Measurements from ENCODE around the gene CUL4A.

Gene CUL4A

DNA sequence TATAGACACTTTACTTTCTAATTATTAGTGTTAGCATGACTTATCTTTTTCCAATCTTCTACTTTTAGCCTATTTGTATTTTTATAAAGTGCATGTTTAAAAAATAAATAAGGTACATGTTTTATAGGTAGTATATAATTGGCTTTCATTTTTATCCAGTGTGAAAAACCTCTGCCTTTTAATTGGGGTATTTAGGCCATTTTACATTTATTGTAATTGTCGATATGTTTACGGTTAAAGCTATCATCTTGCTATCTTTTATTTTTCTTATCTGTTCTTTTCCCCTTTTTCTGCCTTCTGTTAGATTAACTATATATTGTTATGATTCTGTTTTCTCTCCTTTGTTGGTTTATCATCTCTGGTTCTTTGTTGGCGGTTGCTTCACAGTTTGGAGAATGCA, 41.8 kb upstream of the CUL4A start:
- Histone ChIP-seq H3K27me3 (ENCODE audit: insufficient read depth, poor library complexity, severe bottlenecking) (peaks cover 12% of the 10 kb centered on the region), H3K36me3 (ENCODE audit: low read depth) (no peaks in the 10 kb centered on the region)
- TF ChIP-seq, protein P1, sequence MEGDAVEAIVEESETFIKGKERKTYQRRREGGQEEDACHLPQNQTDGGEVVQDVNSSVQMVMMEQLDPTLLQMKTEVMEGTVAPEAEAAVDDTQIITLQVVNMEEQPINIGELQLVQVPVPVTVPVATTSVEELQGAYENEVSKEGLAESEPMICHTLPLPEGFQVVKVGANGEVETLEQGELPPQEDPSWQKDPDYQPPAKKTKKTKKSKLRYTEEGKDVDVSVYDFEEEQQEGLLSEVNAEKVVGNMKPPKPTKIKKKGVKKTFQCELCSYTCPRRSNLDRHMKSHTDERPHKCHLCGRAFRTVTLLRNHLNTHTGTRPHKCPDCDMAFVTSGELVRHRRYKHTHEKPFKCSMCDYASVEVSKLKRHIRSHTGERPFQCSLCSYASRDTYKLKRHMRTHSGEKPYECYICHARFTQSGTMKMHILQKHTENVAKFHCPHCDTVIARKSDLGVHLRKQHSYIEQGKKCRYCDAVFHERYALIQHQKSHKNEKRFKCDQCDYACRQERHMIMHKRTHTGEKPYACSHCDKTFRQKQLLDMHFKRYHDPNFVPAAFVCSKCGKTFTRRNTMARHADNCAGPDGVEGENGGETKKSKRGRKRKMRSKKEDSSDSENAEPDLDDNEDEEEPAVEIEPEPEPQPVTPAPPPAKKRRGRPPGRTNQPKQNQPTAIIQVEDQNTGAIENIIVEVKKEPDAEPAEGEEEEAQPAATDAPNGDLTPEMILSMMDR (IDR thresholded peaks at IDR 0.05; ENCODE audit: poor library complexity, severe bottlenecking), result no peak

GRCh38 chr13:113168211-113168610, 41.2 kb upstream of the CUL4A start:
- Histone ChIP-seq H3K9me3 (ENCODE audit: severe bottlenecking) (no peaks in the 10 kb centered on the region), H3K4me1 (ENCODE audit: insufficient read depth, poor library complexity, severe bottlenecking) (no peaks in the 10 kb centered on the region), H3K4me3 (ENCODE audit: severe bottlenecking) (no peak overlapping the region), H3K27ac (ENCODE audit: poor library complexity, severe bottlenecking) (no peak overlapping the region), H3K27me3 (ENCODE audit: insufficient read depth, poor library complexity, severe bottlenecking) (peaks cover 7% of the 10 kb centered on the region), H3K36me3 (ENCODE audit: low read depth) (no peaks in the 10 kb centered on the region)
- TF ChIP-seq, protein P1 (IDR thresholded peaks at IDR 0.05; ENCODE audit: poor library complexity, severe bottlenecking), result no peak
- ATAC-seq (ENCODE audit: low read depth), result no peak
- DNase-seq (ENCODE audit: low spot score), result no peak

More for the DNA sequence above, 41.8 kb upstream of the CUL4A start:
- Histone ChIP-seq H3K4me3 (ENCODE audit: severe bottlenecking) (no peak overlapping the region), H3K4me1 (ENCODE audit: insufficient read depth, poor library complexity, severe bottlenecking) (no peaks in the 10 kb centered on the region), H3K27ac (ENCODE audit: poor library complexity, severe bottlenecking) (no peak overlapping the region), H3K9me3 (ENCODE audit: severe bottlenecking) (no peaks in the 10 kb centered on the region)
- DNase-seq (ENCODE audit: low spot score) (no peak), ATAC-seq (ENCODE audit: low read depth) (no peak)

DNA sequence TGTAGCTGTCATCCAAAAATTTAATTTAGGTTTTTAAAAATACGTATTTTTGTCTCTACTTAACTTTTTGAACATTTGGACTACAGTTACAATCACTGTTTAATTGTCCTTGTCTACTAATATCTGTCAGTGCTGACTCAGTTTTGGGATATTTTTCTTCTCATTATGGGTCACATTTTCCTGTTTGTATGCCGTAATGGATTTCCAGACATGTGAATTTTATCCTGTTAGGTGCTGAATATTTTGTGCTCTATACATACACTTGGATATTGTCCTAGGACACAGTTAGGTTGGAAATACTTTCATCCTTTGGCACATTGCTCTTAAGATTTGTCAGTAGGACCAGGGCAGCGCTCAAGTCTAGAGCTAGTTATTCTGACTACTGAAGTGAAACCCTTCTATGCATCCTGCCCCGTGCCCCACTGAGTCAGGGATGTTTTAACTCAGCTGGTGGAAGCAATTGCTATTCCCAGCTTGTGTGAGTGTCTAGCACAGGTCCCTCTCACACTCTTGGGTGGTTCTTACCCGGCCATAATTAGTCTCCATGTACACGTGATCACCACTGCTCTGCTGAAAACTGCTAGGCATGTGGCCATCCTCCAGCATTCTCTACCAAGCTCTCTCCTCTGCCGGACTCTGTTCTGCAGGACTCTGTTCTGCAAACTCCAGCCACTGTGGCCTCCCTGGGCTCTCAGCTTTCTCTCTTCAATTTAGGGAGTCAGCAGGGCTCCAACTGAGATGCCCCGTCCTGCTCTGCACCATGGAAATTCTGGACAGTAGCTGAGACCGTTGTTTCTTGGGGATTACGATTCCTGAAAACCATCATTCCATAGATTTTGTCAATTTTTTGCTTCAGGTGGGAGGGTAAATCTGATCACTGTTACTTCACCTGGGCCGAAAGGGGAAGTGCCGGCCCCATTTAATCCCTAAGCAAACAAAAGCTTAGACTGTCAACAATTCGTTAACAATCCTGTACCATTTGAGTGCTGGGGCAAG, 39.8 kb upstream of the CUL4A start:
- ATAC-seq (ENCODE audit: low read depth), result 0 out of 3 replicates have a peak, but pooled peaks have one; percentile 35
- DNase-seq (ENCODE audit: low spot score), result no peak
- H3K36me3 ChIP-seq (ENCODE audit: low read depth), result peaks cover 3% of the 10 kb centered on the region; the same call in 1 of the 2 replicates

DNA sequence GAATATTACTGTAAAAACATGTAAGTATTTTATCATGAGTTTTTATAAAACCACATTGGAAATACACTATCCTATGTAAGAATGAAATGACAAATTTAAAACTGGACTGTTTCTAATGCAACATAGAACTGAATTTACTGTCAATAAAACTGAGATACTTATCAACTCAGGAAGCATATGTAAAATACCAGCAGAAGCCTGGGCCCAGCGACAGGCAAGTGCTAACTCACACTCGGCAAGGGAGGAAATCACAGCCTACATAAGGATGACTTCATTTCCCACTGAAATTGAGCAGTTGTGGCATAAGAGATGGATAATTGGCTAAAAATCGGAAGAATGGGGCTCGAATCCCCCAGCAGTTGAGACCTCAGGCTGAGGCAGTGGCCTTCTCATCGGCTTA, 38.9 kb upstream of the CUL4A start:
- TF ChIP-seq, protein P1 (IDR thresholded peaks at IDR 0.05; ENCODE audit: poor library complexity, severe bottlenecking), result no peak

More for the DNA sequence above, 39.8 kb upstream of the CUL4A start:
- H3K27me3 ChIP-seq (ENCODE audit: insufficient read depth, poor library complexity, severe bottlenecking), result no peaks in the 10 kb centered on the region
- TF ChIP-seq, protein P1 (IDR thresholded peaks at IDR 0.05; ENCODE audit: poor library complexity, severe bottlenecking), result no peak
- no peaks in the 10 kb centered on the region for H3K4me1 ChIP-seq (ENCODE audit: insufficient read depth, poor library complexity, severe bottlenecking)
- H3K27ac ChIP-seq (ENCODE audit: poor library complexity, severe bottlenecking), result no peak overlapping the region
- no peak overlapping the region for H3K4me3 ChIP-seq (ENCODE audit: severe bottlenecking)
- H3K9me3 ChIP-seq (ENCODE audit: severe bottlenecking), result no peaks in the 10 kb centered on the region

More for the DNA sequence above, 38.9 kb upstream of the CUL4A start:
- no peak for DNase-seq (ENCODE audit: low spot score)
- H3K4me1 ChIP-seq (ENCODE audit: insufficient read depth, poor library complexity, severe bottlenecking), result no peaks in the 10 kb centered on the region
- no peaks in the 10 kb centered on the region for H3K27me3 ChIP-seq (ENCODE audit: insufficient read depth, poor library complexity, severe bottlenecking)
- no peak overlapping the region for H3K4me3 ChIP-seq (ENCODE audit: severe bottlenecking)
- no peak for ATAC-seq (ENCODE audit: low read depth)
- H3K36me3 ChIP-seq (ENCODE audit: low read depth), result peaks cover 12% of the 10 kb centered on the region
- H3K9me3 ChIP-seq (ENCODE audit: severe bottlenecking), result no peaks in the 10 kb centered on the region
- no peak overlapping the region for H3K27ac ChIP-seq (ENCODE audit: poor library complexity, severe bottlenecking)
